ENCODE data around the gene MTR. TPM values are rescaled to one million over a fixed set of nuclear protein-coding genes. Genes with fewer than 3 reads are reported as not detected.

Gene MTR
- total and polyA plus RNA-seq, 4 donors, result 4.4 to 49.3 (median 21.6) TPM

DNA sequence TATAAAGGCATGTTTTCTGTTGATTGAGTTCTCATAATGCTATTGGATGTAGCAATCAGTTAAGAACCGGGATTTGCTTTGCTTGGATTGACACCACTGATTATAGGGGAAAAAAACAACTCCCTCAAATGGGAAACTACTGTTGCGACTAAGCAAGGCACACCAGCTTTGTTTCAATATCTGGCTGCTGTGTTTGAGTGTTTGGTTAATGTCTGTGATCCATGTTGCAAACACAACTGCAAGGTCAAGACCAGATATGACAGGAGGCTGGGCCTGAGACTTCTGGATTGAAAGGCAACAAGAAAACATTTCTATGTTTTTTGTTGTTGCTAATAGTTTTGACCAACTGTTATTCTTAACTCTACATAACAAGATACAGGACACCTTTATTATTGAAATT is 50.7 kb downstream of the MTR start:
- WGBS, 2 donors, result 83 to 92% methylated on average over 2 of the region's 2 CpGs
- TF ChIP-seq, protein P1, sequence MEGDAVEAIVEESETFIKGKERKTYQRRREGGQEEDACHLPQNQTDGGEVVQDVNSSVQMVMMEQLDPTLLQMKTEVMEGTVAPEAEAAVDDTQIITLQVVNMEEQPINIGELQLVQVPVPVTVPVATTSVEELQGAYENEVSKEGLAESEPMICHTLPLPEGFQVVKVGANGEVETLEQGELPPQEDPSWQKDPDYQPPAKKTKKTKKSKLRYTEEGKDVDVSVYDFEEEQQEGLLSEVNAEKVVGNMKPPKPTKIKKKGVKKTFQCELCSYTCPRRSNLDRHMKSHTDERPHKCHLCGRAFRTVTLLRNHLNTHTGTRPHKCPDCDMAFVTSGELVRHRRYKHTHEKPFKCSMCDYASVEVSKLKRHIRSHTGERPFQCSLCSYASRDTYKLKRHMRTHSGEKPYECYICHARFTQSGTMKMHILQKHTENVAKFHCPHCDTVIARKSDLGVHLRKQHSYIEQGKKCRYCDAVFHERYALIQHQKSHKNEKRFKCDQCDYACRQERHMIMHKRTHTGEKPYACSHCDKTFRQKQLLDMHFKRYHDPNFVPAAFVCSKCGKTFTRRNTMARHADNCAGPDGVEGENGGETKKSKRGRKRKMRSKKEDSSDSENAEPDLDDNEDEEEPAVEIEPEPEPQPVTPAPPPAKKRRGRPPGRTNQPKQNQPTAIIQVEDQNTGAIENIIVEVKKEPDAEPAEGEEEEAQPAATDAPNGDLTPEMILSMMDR (IDR thresholded peaks at IDR 0.05; ENCODE audit: control extremely low read depth, extremely low read depth), result no peak
- peak in 1 of 3 donors; percentile 3 for DNase-seq
- peaks cover 6 to 12% (median 11%) of the 10 kb centered on the region in 4 donors for H3K36me3 ChIP-seq (ENCODE audit: control insufficient read depth in 4 of 4, insufficient read depth in 4 of 4, low read length in 4 of 4)
- no peaks in the 10 kb centered on the region for H3K9me3 ChIP-seq (ENCODE audit: control insufficient read depth in 4 of 4, insufficient read depth in 3 of 4, low read length in 3 of 4)
- H3K27ac ChIP-seq (ENCODE audit: low read depth in 1 of 2, low read length in 1 of 2), result no peak overlapping the region
- no peak overlapping the region for H3K4me3 ChIP-seq
- no peak overlapping the region for H3K9ac ChIP-seq (ENCODE audit: insufficient read depth in 1 of 2, low read length in 2 of 2)
- no peak for ATAC-seq (ENCODE audit: insufficient read depth, low FRiP score)
- H3K4me1 ChIP-seq (ENCODE audit: control insufficient read depth in 5 of 5, insufficient read depth in 5 of 5, low read length in 5 of 5), result peaks cover 0 to 14% (median 0%) of the 10 kb centered on the region in 5 donors
- no peaks in the 10 kb centered on the region for H3K27me3 ChIP-seq (ENCODE audit: control insufficient read depth in 3 of 3, insufficient read depth in 3 of 3, low read length in 2 of 3)

GRCh38 chr1:236848274-236848923 is 53.3 kb downstream of the MTR start:
- Histone ChIP-seq H3K4me1 (ENCODE audit: control insufficient read depth in 5 of 5, insufficient read depth in 5 of 5, low read length in 5 of 5) (peaks cover 0 to 11% (median 0%) of the 10 kb centered on the region in 5 donors), H3K27me3 (ENCODE audit: control insufficient read depth in 3 of 3, insufficient read depth in 3 of 3, low read length in 2 of 3) (no peaks in the 10 kb centered on the region), H3K27ac (ENCODE audit: low read depth in 1 of 2, low read length in 1 of 2) (no peak overlapping the region), H3K36me3 (ENCODE audit: control insufficient read depth in 4 of 4, insufficient read depth in 4 of 4, low read length in 4 of 4) (peaks cover 15 to 21% (median 17%) of the 10 kb centered on the region in 4 donors), H3K9ac (ENCODE audit: insufficient read depth in 1 of 2, low read length in 2 of 2) (no peak overlapping the region), H3K9me3 (ENCODE audit: control insufficient read depth in 4 of 4, insufficient read depth in 3 of 4, low read length in 3 of 4) (no peaks in the 10 kb centered on the region), H3K4me3 (no peak overlapping the region)
- 64 to 88% methylated on average over 4 of the region's 4 CpGs for WGBS, 2 donors
- no peak for DNase-seq
- TF ChIP-seq, protein P1 (IDR thresholded peaks at IDR 0.05; ENCODE audit: control extremely low read depth, extremely low read depth), result no peak
- no peak for ATAC-seq (ENCODE audit: insufficient read depth, low FRiP score)

- H3K27ac ChIP-seq (ENCODE audit: low read depth in 1 of 2, low read length in 1 of 2), result no peak overlapping the region
- WGBS, 2 donors, result 92 to 98% methylated on average over 8 of the region's 8 CpGs
- ATAC-seq (ENCODE audit: insufficient read depth, low FRiP score), result no peak
- H3K4me3 ChIP-seq, result no peak overlapping the region
- TF ChIP-seq, protein P1 (IDR thresholded peaks at IDR 0.05; ENCODE audit: control extremely low read depth, extremely low read depth), result no peak
- peak in 1 of 3 donors; percentile 14 for DNase-seq
- no peaks in the 10 kb centered on the region for H3K9me3 ChIP-seq (ENCODE audit: control insufficient read depth in 4 of 4, insufficient read depth in 3 of 4, low read length in 3 of 4)
- H3K9ac ChIP-seq (ENCODE audit: insufficient read depth in 1 of 2, low read length in 2 of 2), result no peak overlapping the region
- peaks cover 20 to 27% (median 21%) of the 10 kb centered on the region in 4 donors for H3K36me3 ChIP-seq (ENCODE audit: control insufficient read depth in 4 of 4, insufficient read depth in 4 of 4, low read length in 4 of 4)
- no peaks in the 10 kb centered on the region for H3K27me3 ChIP-seq (ENCODE audit: control insufficient read depth in 3 of 3, insufficient read depth in 3 of 3, low read length in 2 of 3)
- H3K4me1 ChIP-seq (ENCODE audit: control insufficient read depth in 5 of 5, insufficient read depth in 5 of 5, low read length in 5 of 5), result no peaks in the 10 kb centered on the region
These were observed 55.2 kb downstream of the MTR start for GRCh38 chr1:236850077-236850979.
